HG03439 (cell line): ENCODE results near the gene KCNH1.

Source experiments
- ATAC-seq: cut with Tn5 transposase; IDR thresholded peaks from one replicate; pipeline ENCODE4 v1.9.1; 2021; ENCODE audit warnings: mild to moderate bottlenecking, moderate library complexity; ENCODE audit not compliant: unreplicated experiment

KCNH1 gene

DNA sequence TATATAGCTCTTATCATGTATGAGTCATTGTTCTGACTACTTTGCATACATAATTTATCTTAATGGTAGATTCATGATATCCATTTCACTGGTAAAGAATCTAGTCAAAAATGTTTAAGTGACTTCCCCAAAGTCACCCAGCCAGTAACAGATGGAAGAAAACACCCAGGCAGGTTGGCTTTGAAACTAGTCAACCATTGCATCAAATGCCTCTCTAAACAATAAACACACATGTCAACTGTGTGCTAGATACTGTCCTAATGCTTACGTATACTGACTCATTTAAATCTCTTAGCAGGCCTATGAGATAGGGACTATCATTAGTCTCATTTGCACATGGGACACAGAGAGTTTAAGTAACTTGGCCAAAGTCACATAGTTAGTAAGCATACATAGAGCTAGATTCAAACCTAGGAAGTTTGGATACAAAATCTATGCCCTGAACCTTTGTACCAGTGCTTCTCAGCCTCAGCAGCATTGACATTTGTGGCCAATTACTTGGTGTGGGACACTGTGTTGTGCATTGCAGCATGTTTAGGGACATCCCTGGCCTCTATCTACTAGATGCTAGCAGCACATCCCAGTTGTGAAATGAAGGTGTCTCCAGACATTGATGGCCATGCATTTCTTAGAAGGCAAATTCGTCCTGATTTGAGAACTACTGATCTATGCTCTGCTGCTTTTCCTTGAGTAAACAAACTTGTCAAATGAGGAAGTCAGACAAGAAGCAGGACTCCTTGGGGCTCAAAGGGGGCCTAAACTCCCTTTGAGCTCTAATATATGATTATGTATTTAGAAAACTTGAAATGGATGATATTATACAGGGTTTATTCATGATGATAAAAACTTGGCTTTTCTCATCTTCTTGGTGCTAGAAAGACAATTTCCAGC is 316.3 kb downstream of the KCNH1 start:
- no peak for ATAC-seq

DNA sequence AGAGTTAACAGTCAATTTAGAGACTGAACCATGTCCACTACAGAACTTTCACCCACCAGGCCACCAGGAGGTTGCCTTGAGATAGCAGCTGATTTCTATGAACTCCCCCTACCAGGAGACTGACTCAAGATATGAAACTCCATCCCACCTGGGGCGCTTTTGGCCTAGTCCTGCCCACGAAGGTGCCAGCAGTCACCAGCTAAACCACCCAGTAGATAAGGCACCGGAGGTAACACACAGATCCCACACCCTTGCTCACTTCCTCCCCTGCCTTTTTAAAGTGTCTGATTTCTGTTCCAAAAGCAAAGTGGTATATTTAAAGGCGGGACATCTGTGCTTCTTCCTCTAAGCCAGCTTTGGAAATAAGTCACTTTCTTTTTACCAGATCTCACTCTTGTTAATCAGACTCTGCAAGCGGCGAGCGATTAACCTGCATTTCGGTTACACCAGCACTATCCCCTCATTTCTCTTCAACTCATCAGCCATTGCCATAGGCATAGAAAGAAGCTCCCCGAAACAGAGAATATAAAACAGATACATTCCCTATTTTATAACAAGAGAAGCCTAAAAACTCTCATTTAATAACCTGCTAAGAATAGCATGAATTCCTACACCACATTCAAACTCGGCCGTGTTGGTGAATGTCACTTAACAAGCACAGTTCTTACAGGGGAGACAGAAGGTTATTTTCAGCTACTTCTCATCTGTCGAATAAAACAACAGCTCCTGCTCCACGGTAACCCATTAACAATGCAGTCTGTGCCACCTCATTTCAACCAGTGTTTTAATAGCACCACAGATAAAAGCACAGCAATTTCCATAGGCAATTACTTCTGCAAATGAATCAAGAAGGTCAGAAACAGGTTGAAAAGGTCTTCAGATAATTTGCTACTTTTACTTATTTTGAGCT is 318.1 kb downstream of the KCNH1 start:
- ATAC-seq, result no peak

DNA sequence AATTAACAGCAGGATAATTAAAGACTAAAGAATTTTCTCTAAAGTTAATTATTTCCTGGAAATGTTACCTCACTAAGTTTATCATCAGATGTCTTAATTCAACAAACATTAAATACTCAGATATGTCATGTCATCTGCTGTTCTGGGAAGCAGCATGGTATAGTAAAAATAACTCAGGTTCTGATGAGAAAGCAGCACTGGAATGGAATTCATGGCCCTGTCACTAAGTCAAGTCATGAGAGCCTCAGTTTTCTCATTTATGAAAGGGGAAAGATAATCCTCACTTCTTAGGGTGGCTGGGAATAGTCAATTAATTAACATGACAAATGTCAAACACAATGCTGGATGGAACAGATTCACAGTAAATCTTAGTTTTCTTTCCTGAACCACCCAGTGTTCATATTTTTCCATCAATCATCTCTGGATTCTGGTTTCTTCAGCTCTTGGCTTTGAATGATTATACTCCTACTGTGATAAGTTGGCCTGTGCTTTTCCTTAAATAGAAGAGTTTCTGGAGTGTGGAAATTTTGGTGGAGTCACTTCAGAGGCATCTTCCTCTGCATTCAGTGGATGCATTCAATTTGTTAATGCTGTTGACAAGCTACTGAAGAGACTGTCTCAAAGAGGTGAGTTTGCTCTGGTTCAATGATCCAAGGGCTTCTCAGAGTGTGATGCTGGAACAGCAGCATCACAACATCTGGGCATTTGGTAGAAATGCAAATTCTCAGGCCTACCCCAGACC is 319.4 kb downstream of the KCNH1 start:
- ATAC-seq, result no peak

DNA sequence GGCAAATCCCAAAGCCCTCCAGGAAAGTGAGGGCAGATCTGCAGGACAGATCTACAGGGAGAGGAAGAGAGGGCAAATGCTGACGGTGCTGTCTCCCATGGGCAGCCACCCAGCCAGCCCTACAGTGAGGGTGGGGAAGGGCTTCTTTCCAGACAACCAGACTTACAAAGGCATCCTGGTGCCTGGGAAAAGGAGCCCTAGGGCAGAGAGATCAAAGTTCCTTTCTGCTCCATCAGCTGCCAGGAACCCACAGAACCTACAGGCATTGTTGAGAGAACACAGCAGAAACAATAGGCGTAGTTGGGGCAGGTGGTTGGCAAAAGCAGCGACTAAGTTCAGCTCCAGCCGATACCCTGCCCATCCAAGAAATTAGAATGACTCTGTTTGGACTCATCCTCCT is 332.4 kb downstream of the KCNH1 start:
- ATAC-seq, result no peak

DNA sequence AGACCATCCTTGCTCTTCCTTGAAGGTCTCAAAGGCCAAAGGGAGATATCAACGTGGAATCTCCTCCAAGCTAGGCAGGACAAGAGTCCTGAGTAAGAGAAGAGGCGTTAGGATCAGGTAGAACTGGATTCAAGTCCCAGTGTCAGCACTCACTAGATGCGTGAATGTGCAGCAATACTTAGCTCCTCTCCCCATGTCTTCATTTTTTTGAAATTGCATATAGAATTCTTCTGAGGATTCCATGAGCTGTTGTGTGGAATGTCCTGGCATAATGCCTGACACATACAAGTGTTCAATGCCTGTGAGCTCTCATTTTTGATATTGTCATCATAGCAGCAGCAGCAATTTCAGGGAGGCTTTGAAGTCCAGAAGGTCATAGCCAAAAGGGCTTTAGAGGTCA is 333.2 kb downstream of the KCNH1 start:
- no peak for ATAC-seq

DNA sequence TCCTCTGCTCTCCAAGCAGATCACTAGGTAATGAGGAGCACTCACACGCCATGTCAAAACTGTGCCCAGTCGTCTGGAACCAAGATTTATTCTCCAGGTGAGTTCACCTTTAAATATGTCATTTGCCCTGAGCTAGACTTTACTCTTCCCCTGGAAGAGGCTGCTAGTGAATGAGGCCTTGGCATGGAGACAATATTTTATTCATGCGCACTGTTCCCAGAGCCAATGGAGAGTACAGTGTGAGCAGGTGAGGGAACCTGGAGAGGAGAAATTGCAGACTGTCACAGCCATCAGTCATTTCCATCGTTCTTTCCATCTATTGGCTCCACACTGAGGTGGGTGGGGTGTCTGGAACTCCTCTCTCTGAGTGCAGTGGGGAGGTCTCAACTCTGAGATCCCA is 333.6 kb downstream of the KCNH1 start:
- ATAC-seq, result no peak

DNA sequence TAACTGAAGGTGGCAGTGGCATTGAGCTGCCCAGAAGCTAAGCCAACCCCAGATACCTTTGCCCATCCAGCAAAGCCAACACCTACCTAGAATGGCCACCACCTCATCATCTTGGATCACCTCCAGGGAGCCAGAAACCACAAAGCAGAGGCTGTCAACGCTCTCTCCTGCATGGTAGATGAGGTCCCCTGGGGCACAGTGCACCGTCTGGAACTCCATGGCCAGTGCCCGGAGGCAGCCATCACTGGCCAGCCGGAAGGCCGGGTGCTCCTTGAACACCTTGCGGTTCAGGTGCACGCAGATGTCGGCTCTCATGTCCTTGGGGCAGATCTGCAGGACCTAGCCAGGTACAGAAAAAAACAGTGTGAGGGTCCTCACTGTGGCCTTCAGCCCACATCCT is 336.5 kb downstream of the KCNH1 start:
- ATAC-seq, result no peak

DNA sequence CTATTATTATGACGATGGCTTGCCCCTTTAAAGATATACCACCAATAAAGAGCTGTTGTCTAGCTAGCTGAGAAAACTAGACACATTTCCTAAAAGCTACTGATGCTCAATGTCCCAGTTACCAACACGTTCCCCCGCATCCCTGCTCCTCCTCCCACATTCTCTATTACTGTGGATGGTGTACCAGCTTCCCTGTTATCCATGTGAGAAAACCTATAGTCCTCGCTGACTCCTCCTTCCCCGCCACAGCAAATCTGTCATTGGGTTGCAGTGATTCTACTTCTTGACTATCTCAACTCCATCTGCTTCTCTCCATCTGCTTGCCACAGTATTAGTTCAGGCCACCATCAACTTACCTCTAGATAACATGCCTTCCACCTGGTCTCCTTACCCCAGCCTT is 337.5 kb downstream of the KCNH1 start:
- ATAC-seq, result no peak

DNA sequence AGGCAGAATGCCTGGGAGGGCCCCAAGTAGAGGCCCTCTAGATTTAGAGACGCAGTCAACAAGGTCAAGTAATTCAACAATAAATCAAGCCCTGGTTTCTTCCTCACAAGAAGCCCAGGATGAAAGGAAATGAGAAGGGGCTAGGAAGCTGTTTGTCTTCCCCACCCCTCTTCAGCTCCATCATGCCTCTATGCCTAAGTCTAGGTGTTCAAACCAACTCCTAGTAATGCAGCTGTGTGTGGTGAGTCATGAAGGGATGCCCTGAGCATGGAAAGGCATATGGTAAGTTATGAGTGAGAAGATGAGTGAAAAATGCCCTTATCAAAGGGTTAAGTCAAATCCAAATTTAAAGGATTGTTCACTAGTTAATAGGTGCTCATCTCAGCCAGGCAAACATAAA is 339.5 kb downstream of the KCNH1 start:
- ATAC-seq, result no peak

DNA sequence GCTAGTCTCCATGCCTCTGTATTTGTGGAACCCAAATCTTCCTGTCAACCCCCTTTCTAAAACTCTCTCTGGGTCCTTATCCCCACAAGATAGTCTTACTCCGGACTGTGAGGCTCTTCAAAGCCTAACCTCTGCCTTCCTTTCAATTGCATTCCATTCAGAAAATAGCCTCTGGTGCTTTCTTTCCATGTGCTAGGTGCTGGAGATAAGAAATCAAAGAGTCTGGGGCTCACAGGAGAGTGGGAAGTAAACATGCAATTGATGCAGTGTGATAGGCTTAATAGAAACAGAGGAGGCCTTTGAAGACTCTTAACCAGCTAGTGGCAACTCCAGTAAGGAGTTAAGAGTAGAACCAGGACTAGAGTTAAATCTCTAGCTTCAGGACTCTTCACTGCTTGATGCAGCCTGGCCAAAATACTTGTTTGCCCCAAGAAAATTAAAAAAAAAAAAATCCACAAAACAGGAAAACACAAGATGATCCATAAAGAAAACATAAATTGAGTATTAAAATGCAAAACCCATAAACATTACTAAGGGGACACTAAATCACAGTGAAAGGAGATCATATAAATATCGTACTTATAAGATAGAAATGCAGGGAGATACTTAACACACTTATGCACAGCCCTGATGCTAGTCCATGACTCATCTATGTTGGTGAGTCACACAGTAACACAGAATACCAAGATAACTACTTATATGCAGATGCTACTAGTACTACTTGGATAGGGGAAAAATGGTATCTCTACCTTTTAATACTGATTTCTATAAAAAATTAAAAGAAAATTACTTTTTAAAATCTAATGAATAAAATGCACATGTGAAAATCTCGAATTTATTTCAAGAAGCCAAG is 341.5 kb downstream of the KCNH1 start:
- no peak for ATAC-seq

DNA sequence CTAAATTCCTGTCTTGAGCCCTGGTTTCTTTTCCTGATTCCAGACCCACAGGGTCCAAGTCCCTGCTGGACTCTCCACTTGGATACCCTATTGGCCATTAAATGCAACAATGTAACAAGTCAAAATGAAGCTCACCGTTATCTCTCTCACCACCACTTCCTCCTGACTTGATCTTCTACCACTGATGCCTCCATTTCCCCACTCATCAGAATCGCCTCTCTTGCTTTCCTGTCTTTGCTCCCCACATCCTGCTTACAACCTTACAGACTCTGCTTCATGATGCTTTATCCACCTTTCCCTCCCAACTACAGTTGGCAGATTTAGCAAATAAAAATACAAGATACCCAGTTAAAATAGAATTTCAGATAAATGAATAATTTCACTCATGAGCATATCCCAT is 343.8 kb downstream of the KCNH1 start:
- no peak for ATAC-seq

DNA sequence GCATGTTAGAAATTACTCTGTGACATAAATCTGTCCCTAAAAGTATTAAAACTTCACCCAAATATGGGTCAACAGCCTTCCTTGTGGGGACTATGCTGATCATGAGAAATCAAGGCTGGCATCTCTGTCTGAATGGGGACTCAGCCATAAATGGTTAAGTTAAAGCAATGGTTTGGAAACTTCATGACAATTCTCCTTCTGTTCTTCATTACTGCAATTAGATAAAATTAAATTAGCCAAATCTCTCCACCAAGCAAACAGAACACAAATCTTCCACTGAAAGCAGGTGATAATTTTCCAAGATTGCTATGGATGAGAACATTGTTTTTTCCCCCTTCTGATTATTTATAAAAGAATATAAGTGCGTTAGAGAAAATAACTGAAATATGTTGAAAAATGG is 346.1 kb downstream of the KCNH1 start:
- ATAC-seq, result no peak

DNA sequence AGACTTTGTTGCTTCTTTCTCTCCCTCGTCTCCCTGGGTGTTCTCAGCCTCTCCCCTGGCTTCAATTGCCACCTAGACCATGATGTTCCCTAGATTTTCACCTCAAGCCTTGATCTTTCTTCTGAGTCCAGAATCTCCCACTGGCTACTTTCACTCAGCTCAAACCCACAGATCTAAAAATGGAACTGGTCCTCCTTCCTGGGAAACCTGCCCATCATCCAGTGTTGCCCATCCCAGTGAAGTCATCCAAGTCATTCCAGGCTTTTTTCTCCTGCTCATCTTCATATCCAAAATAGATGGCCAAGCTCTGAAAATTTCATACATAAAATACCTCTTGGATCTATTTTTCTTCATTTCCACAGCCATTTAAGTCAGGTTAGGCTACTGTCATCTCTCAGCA is 347.4 kb downstream of the KCNH1 start:
- ATAC-seq, result no peak

DNA sequence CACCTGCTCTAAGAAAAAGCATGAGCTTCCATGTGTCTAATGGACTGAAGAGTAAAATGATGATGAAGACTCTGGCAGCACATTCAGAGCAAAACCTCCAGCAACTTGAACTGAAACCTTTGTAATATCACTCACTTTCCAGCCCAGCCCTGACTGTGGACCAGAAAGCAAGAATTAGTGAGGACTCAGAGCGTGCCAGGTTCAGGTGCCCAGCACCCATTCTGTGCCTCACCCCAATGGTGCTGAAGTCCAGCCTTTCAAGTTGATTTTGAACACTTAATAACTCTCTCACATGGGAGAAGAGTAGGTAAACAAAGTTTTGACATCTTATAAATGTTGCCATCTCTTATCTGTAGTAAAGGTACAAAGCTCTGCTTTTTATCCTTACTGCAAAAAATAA is 350.0 kb downstream of the KCNH1 start:
- ATAC-seq, result no peak

DNA sequence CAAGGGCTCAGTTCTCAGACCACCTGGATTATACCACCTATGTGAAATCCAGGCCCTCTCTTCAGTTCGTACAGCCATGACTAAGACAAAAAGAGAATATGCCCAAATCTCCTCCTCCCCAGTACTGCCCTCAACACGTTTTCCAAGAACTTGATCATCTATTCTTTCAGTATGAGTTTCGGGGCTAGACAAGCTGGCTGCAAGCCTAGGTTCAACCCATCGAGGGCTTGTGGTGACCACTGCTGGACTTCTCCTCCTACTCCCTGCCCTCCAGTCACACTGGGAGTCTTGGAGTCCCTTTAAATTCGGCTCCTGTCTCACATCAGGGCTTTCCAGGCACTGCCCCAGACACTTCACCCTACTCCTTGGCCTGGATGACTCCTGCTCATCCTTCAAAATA is 352.3 kb downstream of the KCNH1 start:
- no peak for ATAC-seq

DNA sequence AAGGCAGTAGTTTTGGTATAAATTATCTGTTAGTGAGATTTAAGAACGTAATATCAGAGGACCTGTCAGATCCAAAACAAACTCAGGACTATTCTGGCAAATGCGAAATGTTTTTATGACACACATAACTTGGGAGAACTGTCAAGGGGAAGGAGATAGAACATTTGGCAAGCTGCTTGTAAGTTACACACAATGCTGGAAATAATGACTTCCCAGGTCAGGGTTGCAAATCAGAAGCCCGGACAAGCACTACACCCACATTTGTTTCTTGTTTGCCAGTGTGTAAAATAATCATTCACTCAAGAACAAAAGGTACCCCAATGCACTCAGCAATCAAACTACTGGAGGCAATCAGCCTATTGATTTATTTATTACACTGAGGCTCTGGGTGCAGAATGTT is 354.7 kb downstream of the KCNH1 start:
- ATAC-seq, result no peak

DNA sequence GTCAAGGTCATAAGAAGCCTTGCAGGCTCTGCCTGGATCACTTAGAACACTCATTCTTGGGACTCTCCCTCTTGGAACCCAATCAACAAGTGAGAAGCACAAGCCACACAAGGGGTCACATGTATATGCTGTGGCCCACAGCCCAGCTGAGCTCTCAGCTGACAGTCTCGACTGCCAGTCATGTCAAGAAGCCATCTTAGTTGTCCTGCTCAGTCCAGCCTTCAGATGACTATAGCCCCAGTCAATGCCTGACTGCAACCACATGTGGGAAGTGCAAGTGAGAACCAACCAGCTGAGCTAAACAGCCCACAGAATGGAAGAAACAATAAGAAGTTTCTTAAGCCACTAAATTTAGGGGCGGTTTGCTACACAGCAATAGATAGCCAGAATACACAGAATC is 356.0 kb downstream of the KCNH1 start:
- no peak for ATAC-seq

DNA sequence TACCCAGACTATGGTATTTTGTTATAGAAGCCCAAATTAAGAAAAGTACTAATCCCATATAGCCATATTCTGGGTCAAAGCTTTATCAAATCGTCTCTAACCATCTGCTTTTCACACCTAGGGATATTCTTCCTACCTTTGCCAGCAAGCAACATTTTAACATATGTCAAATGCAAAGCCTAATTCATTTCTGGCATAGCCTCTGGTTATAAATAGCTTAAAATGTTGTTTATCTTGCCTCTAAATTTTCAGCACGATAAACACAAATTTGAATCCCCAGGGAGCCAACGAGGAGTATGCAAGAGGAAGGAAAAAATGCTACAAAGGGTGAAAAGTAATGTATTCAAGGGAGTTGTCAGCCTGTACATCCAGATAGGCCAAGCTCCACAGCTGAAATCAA is 357.2 kb downstream of the KCNH1 start:
- ATAC-seq, result no peak

DNA sequence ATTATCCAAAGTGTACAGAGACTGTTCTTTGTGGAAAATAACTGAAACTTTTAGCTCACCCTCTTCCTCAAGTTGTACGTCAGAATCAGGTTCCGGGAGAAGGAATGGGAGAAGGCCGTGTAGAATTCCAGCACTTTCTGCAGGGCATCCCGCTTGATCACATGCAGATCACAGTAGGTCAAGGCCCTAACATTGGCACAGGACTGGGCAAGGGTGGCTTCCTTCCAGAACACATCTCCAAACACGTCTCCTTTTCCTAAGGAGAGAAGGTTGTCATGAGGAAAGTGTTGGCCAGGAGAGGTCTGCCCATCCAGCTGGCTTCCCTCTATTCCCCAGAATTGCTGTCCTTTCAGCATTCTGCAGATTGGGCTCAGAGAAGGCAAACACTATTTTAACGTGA is 358.7 kb downstream of the KCNH1 start:
- ATAC-seq, result no peak

DNA sequence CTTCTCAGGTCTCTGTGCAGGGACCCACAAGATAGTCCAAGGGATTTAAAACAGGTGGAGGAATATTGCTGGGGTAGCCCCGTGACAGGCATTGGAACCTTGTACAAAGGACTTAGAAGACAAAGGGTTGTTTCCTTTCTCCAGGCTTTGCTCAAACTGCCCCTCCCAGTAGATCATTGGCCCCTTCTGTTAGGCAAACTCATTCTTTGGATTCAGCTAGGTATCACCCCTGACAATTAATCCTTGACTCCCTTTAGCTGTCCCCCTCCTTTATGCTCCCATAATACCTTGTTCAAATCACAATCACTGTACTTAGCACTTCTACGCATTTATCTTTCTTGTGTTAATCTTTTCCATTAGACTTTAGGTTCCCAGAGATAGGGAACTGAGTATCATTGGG is 360.5 kb downstream of the KCNH1 start:
- no peak for ATAC-seq
